ENCODE data around the gene FAM241B.

DNA sequence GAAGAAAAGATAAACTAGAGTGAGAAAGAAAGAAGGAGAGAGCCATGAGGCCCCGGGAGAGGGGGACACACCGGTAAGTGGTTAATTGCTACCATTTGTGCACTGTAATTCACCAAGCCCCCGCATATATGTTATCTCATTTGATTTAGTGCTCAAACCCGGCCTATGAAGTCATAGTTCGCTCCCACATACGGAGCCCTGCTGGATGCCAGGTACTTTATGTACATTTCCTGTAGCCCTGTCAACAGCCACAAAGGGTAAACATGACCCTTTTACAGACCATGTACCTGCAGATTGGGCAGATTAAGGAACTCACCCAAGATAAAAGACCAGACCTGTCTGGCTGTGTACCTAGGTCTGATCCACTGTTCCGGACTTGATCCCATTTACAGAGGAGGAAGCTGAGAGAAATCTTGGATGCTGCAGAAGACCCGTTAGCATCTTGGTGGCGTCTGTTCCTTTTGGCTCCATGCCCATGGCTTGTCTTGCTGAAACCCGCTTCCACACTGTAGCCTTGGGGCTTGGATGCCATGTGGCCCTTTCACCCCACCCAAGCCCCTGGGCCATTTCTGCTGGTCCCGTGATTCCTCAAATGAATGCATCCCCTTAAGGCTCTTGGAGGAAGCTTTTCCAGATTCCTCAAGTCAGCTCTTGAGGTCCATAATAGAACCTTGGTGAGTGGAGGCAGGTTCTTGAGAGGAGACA is 32.3 kb downstream of the FAM241B start:
- TF ChIP-seq POLR2A (IDR thresholded peaks at IDR 0.05; ENCODE audit: low read length) (no peak), GATA1 (IDR thresholded peaks at IDR 0.05; ENCODE audit: low read depth, low read length) (no peak)
